ENCODE results near the gene PCDHGA6.

GRCh38 chr5:141328231-141328630 lies 45.5 kb upstream of the PCDHGA6 start:
- TF ChIP-seq CTCF (IDR thresholded peaks at IDR 0.05): no peak
- TF ChIP-seq EP300 (IDR thresholded peaks at IDR 0.05): no peak

Data from gastroesophageal sphincter (tissue), 3 donors.